SH-SY5Y (cell line): ENCODE measurements around the gene BACH2.

Source experiments
- GATA2 ChIP-seq: IDR thresholded peaks from 2 replicates; pipeline ENCODE4 v1.6.1; 2011; ENCODE audit warnings: mild to moderate bottlenecking, low read depth, low read length
- GATA3 ChIP-seq: IDR thresholded peaks from 2 replicates; pipeline ENCODE4 v1.6.1; 2011; ENCODE audit warnings: low read depth, mild to moderate bottlenecking, low read length, moderate library complexity

The BACH2 gene

GRCh38 chr6:90167514-90168379 lies 128.9 kb downstream of the BACH2 start:
- no peak for TF ChIP-seq GATA3
- no peak for TF ChIP-seq GATA2

DNA sequence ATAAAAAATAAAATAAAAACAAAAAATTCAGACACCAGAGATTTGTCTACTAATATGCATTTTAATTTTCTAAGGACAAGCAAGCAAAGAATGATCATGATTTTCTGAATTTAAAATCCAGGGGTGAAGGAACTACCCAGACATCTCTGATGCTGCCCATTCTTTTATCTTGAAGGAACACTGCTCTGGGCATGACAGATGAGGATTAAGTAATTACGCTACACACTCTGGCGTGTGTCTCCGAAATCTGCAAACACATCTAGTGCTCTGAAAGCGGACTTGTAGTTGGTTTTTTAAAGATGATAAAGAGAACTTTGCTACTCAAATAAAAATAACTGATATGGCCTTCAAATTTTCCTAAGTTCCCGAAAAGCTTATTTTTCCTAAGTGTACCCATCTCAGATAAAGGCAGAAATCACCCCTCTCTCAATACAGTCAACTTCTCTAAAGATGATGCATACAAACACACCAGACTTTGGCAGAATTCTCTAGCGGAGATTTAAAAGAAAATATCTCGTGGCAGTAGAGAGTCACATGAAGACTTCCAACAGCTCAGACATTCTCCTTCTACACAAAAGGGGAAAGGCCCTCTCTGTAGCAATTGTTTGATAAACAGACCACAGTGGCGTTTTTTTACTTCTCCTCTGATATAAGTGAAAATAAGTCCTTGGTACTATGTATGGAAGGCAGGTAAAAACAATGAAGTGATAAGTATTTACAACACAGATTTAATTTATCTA lies 133.8 kb downstream of the BACH2 start:
- no peak for TF ChIP-seq GATA3
- peak; percentile 36; the same call in 1 of the 2 replicates for TF ChIP-seq GATA2

- TF ChIP-seq GATA3 (no peak), GATA2 (no peak)
These were observed 136.6 kb downstream of the BACH2 start for GRCh38 chr6:90160013-90160412.

DNA sequence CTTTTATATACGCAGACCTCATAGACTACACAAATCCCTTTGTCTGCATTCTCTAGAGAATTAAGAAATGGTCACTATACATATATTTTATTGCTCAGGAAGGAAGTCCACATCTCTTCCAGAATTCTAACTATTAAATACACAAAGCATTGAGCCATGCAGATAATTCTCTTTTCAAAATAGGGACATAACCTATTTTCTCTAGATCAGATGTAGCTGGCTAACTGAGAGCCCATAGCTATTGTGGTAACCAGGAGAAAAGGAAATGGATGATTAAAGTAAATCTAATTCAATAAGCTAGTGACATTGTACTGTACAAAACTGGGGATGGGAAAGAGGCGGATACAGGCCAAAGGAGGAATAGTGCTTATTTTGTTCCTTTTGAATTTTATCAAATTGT lies 137.2 kb downstream of the BACH2 start:
- no peak for TF ChIP-seq GATA3
- no peak for TF ChIP-seq GATA2

DNA sequence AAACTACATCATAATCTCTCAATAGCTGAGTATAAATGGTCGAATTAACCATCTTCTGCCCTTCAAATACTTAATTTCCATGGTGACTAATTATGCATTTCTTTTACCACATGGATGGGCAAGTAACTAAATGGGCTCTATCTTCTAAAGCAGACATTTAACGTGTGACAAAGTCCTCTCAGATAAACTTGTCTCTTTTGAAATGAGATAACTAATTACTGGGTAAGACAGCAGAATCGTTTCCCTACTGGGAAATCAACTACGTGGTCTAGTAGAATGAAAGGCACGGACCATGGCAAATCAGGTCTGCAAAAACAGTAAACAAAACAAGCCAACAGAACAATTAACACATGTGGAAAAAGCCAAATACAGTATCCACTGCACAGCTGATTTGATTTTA lies 137.7 kb downstream of the BACH2 start:
- TF ChIP-seq GATA2 (no peak), GATA3 (no peak)

DNA sequence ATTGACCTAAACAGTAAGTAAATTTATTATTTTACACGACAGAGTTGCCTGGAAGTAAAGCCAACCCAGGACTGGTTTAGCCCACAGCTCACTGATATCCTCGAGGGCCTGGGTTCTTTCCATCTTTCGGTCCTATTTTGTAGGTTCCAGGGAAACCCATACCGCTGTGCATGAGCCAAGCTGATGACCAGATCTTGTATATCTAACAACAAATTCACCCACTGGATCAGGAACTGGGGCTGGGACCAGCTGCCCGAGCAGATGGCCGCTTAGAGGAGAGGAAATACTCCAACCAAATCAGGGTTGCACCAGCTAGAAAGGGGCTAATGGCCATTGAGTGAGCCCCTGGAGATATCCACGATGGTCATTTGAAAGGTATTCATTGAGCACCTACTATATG lies 139.2 kb downstream of the BACH2 start:
- TF ChIP-seq GATA2 (no peak), GATA3 (no peak)

DNA sequence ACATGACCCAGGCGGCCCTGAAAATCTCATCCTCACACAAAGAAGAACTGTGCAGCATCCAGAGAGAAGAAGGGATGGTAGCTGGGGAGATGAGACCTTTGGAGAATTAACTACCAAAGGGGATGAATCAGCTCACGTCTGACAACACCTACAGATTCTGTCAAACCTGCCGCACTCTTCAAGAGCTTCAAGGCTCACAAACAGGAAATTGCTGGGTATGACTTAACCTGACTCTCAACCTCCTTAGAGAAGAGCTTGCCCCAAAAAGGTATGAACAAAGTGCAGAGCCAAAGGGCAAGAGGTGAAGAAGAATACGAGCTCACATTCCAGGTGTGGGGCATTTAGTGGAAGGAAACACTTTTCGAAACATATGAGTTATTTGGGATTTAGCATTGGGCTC lies 139.8 kb downstream of the BACH2 start:
- no peak for TF ChIP-seq GATA3
- TF ChIP-seq GATA2 = no peak

- TF ChIP-seq GATA3 = no peak
- TF ChIP-seq GATA2 = no peak
These were observed 141.7 kb downstream of the BACH2 start for GRCh38 chr6:90154755-90155470.

GRCh38 chr6:90151576-90152422 lies 144.8 kb downstream of the BACH2 start:
- TF ChIP-seq GATA3 (peak; percentile 68), GATA2 (peak; percentile 90)

DNA sequence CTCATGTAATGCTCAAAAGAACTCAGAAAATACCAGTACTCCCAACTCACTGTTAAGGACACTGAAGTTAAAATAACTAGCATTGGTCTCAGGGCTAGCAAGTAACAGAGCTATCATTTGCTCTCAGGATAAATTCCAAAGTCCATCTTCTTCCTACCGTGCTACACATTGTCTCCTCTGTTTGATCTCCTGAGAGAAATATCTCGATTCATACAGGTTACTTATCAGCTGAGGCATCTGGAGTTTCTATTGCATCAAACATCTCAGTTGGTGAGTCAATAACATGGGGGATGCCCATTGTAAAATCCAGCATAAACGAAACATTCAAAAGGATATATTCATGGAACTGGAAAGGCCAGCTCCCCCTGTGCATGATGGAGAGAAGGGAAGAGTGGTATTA lies 147.4 kb downstream of the BACH2 start:
- TF ChIP-seq GATA3 (no peak), GATA2 (no peak)

DNA sequence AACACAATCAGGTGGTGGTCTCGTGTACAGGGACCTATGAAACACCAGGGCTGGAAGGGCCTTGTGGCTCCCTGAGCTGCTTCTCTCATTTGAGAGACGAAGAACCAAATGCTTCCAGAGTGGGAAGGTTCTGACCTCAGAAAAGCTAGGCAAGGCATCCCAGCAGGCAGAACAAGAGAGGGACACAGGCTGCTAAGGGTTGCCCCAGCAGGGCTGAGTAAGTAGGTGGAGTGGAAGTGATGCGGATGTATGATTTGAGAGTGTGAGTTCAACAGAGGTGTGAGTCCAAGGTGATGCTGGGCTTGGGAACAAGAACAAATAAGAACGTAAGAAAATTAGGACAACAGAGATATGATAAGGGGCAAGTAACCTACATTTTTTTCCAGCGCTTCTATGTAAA lies 147.8 kb downstream of the BACH2 start:
- TF ChIP-seq GATA2 = no peak
- TF ChIP-seq GATA3 = no peak

DNA sequence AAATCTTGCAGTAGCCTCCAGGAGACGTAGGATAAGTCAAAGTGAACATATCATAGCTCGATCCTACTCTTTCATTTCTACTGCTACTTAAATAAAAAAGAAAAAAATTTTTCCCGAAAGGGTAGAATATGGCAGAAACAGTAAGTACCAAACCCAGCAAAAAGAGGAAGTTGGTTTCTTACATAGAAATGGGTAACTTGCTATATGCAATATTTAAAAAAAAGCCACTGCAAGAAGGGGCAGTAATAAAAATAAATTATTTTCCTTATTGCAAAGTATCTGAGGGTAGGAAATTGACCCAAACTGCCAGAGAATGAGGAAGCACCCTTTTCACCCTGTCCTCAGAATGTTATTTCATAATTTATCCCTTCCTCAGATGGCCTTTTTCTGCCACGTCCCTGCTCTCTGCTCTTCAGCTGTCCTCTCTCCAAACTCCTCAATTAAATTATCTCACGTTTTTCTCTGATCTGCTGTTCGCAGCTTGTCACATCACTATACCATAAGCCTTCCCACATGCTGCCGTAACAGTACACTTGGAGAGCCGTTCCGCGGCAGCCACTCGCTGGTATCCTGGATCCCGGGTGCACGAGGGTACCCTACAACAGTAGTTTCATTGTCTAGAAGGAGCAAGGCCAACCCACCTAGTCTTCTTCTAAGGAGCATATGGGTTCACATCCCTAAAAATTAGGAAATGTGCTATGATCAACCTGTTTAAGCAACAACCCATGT lies 149.6 kb downstream of the BACH2 start:
- TF ChIP-seq GATA2 = no peak
- no peak for TF ChIP-seq GATA3

GRCh38 chr6:90146024-90146423 lies 150.6 kb downstream of the BACH2 start:
- TF ChIP-seq GATA3 = no peak
- TF ChIP-seq GATA2 = no peak
